AG09319 (cell line): ENCODE data around the gene HS6ST3.

ENCODE experiments used
- DNase-seq: peaks from one replicate; pipeline ENCODE4 v3.0.0-alpha.2; 2010; ENCODE audit warnings: low read depth; ENCODE audit errors: extremely low read depth
- CTCF ChIP-seq: IDR thresholded peaks from 2 replicates; pipeline ENCODE4 v1.5.1; 2011; ENCODE audit warnings: low read depth, mild to moderate bottlenecking, inconsistent platforms, low read length, moderate library complexity

The HS6ST3 gene

DNA sequence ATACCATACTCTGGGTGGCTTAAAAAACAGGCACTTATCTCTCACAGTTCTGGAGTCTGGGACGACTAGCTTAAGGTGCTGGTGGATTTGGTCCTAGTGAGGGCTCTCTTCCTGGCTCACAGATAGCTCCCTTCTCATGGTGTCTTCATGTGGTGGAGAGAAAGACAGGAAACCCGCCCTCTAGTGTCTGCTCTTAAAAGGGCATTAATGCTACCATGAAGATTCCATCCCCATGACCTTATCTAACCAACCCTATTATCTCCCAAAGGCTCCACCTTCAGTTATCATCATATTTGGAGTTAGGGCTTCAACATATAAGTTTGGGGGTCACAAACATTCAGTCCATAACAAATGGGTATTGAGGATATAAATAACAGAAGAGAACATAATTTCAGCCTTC lies 139.4 kb downstream of the HS6ST3 start:
- TF ChIP-seq CTCF = no peak
- no peak for DNase-seq

- no peak for DNase-seq
- no peak for TF ChIP-seq CTCF
Observed at GRCh38 chr13:96238241-96238640, 148.3 kb downstream of the HS6ST3 start.

GRCh38 chr13:96238861-96239260 lies 149.0 kb downstream of the HS6ST3 start:
- no peak for TF ChIP-seq CTCF
- no peak for DNase-seq

GRCh38 chr13:96243376-96243775 lies 153.5 kb downstream of the HS6ST3 start:
- DNase-seq = no peak
- no peak for TF ChIP-seq CTCF

DNA sequence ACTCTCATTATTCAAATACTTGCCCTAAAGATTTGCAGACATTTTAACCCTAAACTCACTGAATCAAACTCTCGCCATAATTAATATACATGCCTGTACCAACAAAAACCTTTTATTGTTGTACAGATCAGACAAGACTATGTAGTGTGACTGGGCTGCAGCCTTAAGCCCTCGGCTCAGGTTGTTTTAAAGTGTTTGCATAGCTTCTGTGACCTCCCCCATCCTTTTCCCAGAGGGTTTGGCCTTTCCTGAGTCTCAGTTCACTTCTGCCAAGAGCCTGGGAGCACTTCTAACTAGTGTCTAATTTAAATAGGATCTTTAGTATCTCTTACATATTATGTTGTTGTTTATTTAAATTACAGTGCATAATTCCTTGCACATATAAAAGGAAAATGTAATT lies 158.2 kb downstream of the HS6ST3 start:
- no peak for TF ChIP-seq CTCF
- no peak for DNase-seq

- no peak for TF ChIP-seq CTCF
- DNase-seq = no peak
Observed at GRCh38 chr13:96248996-96249395, 159.1 kb downstream of the HS6ST3 start.

- no peak for DNase-seq
- TF ChIP-seq CTCF = no peak
Observed at GRCh38 chr13:96252903-96253302, 163.0 kb downstream of the HS6ST3 start.
